HepG2 (cell line): ENCODE measurements around the gene LIME1. TPM values are rescaled to one million over a fixed set of nuclear protein-coding genes. Genes with fewer than 3 reads are reported as not detected.

Experiments used
- CC2D1A ChIP-seq: sonication (generic); formaldehyde crosslinking; IDR thresholded peaks from 2 replicates; pipeline ENCODE4 v1.8.1; 2023; ENCODE audit warnings: mild to moderate bottlenecking, missing genetic modification reagents
- DRAP1 ChIP-seq: IDR thresholded peaks from 2 replicates; pipeline ENCODE4 v1.6.1; 2016; ENCODE audit warnings: missing genetic modification reagents, missing compliant biosample characterization
- HOXA7 ChIP-seq: sonication (generic); formaldehyde crosslinking; IDR thresholded peaks from 2 replicates; pipeline ENCODE4 v1.8.1; 2022; ENCODE audit warnings: mild to moderate bottlenecking, missing genetic modification reagents, moderate library complexity
- KDM5A ChIP-seq: fragments of 200-600 bp; sonication (generic); IDR thresholded peaks from 2 replicates; pipeline ENCODE4 v1.7.0; 2018; ENCODE audit warnings: antibody characterized with exemption, mild to moderate bottlenecking, low read length, borderline replicate concordance
- MBD4 ChIP-seq: IDR thresholded peaks from 2 replicates; pipeline ENCODE4 v1.6.1; 2012; ENCODE audit warnings: low read length, inconsistent platforms, borderline replicate concordance
- MTA3 ChIP-seq: sonication (generic); formaldehyde crosslinking; IDR thresholded peaks from 2 replicates; pipeline ENCODE4 v1.4.0; 2020; ENCODE audit warnings: missing genetic modification reagents
- NFRKB ChIP-seq: fragments of 450-650 bp; IDR thresholded peaks from 2 replicates; pipeline ENCODE4 v1.6.1; 2017
- SALL2 ChIP-seq: sonication (generic); formaldehyde crosslinking; IDR thresholded peaks from 2 replicates; pipeline ENCODE4 v1.8.1; 2023; ENCODE audit warnings: mild to moderate bottlenecking, missing genetic modification reagents, inconsistent platforms
- STAT6 ChIP-seq: sonication (generic); formaldehyde crosslinking; IDR thresholded peaks from 2 replicates; pipeline ENCODE4 v1.4.0; 2020; ENCODE audit warnings: missing genetic modification reagents, mild to moderate bottlenecking, borderline replicate concordance
- TBL1XR1 ChIP-seq: fragments of 150-350 bp; IDR thresholded peaks from 2 replicates; pipeline ENCODE4 v1.6.1; 2014; ENCODE audit warnings: borderline replicate concordance, low read length; ENCODE audit not compliant: partially characterized antibody
- TCF7L2 ChIP-seq: IDR thresholded peaks from 2 replicates; pipeline ENCODE4 v1.6.1; 2011; ENCODE audit warnings: mild to moderate bottlenecking, low read depth, low read length, moderate library complexity
- ZBTB14 ChIP-seq: sonication (generic); formaldehyde crosslinking; IDR thresholded peaks from 2 replicates; pipeline ENCODE4 v1.4.0; 2020; ENCODE audit warnings: missing genetic modification reagents
- ZNF12 ChIP-seq: sonication (generic); formaldehyde crosslinking; IDR thresholded peaks from 2 replicates; pipeline ENCODE4 v1.5.0; 2020; ENCODE audit warnings: missing genetic modification reagents
- ZNF350 ChIP-seq: sonication (generic); formaldehyde crosslinking; IDR thresholded peaks from 2 replicates; pipeline ENCODE4 v1.4.0; 2020; ENCODE audit warnings: mild to moderate bottlenecking, low read depth, missing genetic modification reagents, borderline replicate concordance
- ZNF546 ChIP-seq: sonication (generic); formaldehyde crosslinking; conservative IDR thresholded peaks from 2 replicates; pipeline ENCODE4 v1.8.1; 2023; ENCODE audit warnings: mild to moderate bottlenecking, missing genetic modification reagents
- ZNF768 ChIP-seq: sonication (generic); formaldehyde crosslinking; IDR thresholded peaks from 2 replicates; pipeline ENCODE4 v1.4.0; 2020; ENCODE audit warnings: missing genetic modification reagents
- polyA plus RNA-seq, 8 experiments: library from polyadenylated mRNA; depleted of rRNA in 3 of 8; stranded (reverse) in 7 of 8; unstranded in 1 of 8; fragments of >200 nt; fragmentation: Illumina TruSeq in 4 of 8; extraction: Trizol in 4 of 8; gene quantifications; 2 replicates each; pipeline versions ENCODE4 v1.2.1 to v1.2.3, GENCODE V29; 2011 to 2016; ENCODE audit warnings: low read depth in 4 of 8, missing spikeins in 1 of 8, mixed read lengths in 1 of 8; ENCODE audit not compliant: insufficient read depth in 1 of 8
- total RNA-seq, 5 experiments: library from RNA; depleted of rRNA; stranded (reverse); fragments of >200 nt; fragmentation: Illumina TruSeq; extraction: Trizol; gene quantifications; 2 replicates each; pipeline ENCODE4 v1.2.3, GENCODE V29; 2016; ENCODE audit warnings: low read depth in 1 of 5
- TF ChIP-seq, protein P1 (sequence below): sonication (generic); formaldehyde crosslinking; IDR thresholded peaks from 2 replicates; pipeline ENCODE4 v1.8.0; 2022; ENCODE audit warnings: mild to moderate bottlenecking, missing genetic modification reagents, borderline replicate concordance
- TF ChIP-seq, protein P2 (sequence below): sonication (generic); formaldehyde crosslinking; IDR thresholded peaks from 2 replicates; pipeline ENCODE4 v1.4.0; 2020; ENCODE audit warnings: mild to moderate bottlenecking, missing genetic modification reagents, borderline replicate concordance

LIME1 gene
- total and polyA plus RNA-seq, 2 of the 13 experiments (the other 11 are each of a cell fraction or from before 2014, with no cell fraction given), result 13.0 to 61.5 TPM

DNA sequence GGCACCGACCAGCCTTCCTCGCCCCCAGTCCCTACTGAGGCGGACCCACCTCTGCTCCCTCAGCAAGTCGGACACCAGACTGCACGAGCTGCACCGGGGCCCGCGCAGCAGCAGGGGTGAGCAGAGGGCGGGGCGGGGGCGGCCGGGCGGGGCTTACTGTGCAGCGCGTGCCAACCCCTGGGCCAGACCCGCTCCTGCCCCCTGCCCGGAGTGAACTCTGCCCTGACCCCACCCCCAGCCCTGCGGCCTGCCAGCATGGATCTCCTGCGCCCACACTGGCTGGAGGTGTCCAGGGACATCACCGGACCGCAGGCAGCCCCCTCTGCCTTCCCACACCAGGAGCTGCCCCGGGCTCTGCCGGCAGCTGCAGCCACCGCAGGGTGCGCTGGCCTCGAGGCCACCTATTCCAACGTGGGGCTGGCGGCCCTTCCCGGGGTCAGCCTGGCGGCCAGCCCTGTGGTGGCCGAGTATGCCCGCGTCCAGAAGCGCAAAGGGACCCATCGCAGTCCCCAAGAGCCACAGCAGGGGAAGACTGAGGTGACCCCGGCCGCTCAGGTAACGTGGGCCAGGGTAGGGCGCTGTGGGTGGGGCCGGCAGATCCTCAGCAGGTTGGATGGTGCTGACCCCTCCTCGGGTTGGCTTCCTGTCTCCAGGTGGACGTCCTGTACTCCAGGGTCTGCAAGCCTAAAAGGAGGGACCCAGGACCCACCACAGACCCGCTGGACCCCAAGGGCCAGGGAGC lies 1.7 kb downstream of the LIME1 start (continued):
- TF ChIP-seq, protein P1, sequence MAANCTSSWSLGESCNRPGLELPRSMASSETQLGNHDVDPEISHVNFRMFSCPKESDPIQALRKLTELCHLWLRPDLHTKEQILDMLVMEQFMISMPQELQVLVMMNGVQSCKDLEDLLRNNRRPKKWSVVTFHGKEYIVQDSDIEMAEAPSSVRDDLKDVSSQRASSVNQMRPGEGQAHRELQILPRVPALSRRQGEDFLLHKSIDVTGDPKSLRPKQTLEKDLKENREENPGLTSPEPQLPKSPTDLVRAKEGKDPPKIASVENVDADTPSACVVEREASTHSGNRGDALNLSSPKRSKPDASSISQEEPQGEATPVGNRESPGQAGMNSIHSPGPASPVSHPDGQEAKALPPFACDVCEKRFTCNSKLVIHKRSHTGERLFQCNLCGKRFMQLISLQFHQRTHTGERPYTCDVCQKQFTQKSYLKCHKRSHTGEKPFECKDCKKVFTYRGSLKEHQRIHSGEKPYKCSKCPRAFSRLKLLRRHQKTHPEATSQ (CRISPR knock-in tag), result no peak; the same call in 1 of the 2 replicates
- TF ChIP-seq, protein P2, sequence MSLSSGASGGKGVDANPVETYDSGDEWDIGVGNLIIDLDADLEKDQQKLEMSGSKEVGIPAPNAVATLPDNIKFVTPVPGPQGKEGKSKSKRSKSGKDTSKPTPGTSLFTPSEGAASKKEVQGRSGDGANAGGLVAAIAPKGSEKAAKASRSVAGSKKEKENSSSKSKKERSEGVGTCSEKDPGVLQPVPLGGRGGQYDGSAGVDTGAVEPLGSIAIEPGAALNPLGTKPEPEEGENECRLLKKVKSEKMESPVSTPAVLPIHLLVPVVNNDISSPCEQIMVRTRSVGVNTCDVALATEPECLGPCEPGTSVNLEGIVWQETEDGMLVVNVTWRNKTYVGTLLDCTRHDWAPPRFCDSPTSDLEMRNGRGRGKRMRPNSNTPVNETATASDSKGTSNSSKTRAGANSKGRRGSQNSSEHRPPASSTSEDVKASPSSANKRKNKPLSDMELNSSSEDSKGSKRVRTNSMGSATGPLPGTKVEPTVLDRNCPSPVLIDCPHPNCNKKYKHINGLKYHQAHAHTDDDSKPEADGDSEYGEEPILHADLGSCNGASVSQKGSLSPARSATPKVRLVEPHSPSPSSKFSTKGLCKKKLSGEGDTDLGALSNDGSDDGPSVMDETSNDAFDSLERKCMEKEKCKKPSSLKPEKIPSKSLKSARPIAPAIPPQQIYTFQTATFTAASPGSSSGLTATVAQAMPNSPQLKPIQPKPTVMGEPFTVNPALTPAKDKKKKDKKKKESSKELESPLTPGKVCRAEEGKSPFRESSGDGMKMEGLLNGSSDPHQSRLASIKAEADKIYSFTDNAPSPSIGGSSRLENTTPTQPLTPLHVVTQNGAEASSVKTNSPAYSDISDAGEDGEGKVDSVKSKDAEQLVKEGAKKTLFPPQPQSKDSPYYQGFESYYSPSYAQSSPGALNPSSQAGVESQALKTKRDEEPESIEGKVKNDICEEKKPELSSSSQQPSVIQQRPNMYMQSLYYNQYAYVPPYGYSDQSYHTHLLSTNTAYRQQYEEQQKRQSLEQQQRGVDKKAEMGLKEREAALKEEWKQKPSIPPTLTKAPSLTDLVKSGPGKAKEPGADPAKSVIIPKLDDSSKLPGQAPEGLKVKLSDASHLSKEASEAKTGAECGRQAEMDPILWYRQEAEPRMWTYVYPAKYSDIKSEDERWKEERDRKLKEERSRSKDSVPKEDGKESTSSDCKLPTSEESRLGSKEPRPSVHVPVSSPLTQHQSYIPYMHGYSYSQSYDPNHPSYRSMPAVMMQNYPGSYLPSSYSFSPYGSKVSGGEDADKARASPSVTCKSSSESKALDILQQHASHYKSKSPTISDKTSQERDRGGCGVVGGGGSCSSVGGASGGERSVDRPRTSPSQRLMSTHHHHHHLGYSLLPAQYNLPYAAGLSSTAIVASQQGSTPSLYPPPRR, result peak; percentile 88
- TF ChIP-seq ZNF546 (CRISPR knock-in tag), result peak; percentile 73; the same call in 1 of the 2 replicates
- no peak for TF ChIP-seq MBD4
- TF ChIP-seq MTA3 (CRISPR knock-in tag), result no peak; the same call in 1 of the 2 replicates
- no peak for TF ChIP-seq STAT6
- no peak for TF ChIP-seq TCF7L2
- peak; percentile 80 for TF ChIP-seq DRAP1 (CRISPR knock-in tag)
- TF ChIP-seq ZNF350 (CRISPR knock-in tag), result no peak; the same call in 1 of the 2 replicates
- TF ChIP-seq ZBTB14, result peak; percentile 49
- TF ChIP-seq SALL2 (CRISPR knock-in tag), result no peak; the same call in 1 of the 2 replicates
- no peak for TF ChIP-seq HOXA7 (CRISPR knock-in tag)
- peak; percentile 51; the same call in 1 of the 2 replicates for TF ChIP-seq ZNF12 (CRISPR knock-in tag)
- no peak for TF ChIP-seq NFRKB
- TF ChIP-seq TBL1XR1, result no peak
- 0 out of 2 replicates have a peak, but pooled peaks have one; percentile 45 for TF ChIP-seq CC2D1A (CRISPR knock-in tag)
- TF ChIP-seq KDM5A, result no peak
- TF ChIP-seq ZNF768 (CRISPR knock-in tag), result peak; percentile 55; the same call in 1 of the 2 replicates
